Fibroblast of upper back skin (primary cell): ENCODE data around the gene PRKG1.
"Not testable (repeated sequence)": the region's sequence is repeated elsewhere in the genome, so short reads cannot be mapped to it uniquely, and the experiment has no call there.

Experiments
- DNase-seq: peaks from one replicate; pipeline ENCODE4 v3.0.0-alpha.2; 2013

The PRKG1 gene

DNA sequence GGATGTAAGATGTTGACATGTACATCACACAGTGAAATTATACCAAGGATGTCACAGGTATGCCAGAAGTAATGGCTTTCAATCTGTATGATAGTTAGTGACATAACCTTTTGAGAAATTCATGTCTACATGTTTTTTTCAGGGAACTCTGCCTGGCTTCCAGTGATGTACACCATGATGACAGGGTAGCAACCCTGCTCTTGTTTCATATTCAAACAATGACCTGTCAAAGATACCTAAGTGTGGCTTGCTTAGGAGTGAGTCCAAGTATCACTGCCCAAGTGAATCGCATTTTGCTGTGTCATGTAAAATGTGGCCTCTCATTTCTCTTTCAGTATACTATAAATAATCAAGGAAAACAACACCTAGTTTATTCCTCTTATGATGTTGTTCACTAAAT lies 1033.9 kb downstream of the PRKG1 start:
- no peak for DNase-seq

DNA sequence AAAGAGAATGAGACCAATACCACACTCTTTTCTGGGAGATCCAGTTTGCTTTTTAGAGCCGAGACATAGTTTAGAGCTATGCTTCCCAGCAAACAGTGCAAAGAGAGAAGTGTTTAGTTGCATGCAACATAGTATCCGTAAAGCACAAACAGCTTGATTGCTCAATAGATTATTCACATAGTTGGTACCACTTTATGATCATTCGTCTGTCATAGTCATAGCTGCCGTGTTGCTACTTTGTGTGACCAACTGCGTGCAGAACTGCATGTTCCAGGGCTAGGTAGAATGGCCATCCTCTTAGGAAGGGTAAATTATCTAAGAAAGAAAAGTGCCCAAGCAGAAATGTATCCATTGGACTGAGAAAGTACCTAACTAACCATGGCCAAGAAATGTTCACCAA lies 1036.3 kb downstream of the PRKG1 start:
- DNase-seq = no peak

- peak; percentile 34 for DNase-seq
Measured at GRCh38 chr10:52111101-52111891, 1037.0 kb downstream of the PRKG1 start.

DNA sequence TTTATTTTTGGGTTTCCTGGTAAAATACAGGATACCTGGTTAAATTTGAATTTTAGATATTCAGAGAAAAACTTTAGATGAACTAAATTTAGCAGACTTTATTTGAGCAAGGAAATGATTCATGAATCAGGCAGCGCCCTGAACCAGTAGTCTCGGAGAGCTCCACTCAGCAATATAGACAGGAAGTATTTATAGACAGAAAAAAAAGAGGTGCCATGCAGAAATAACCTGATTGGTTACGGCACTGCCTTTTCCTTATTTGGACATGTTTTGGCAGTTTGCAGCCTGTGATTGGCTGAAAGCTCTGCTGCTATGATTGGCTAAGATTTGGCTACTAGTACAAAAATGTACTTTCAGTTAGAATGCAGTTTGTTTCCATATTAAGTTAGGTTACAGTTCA lies 1041.5 kb downstream of the PRKG1 start:
- DNase-seq = peak; percentile 23

- no peak for DNase-seq
Measured at GRCh38 chr10:52119507-52119906, 1045.2 kb downstream of the PRKG1 start.

DNA sequence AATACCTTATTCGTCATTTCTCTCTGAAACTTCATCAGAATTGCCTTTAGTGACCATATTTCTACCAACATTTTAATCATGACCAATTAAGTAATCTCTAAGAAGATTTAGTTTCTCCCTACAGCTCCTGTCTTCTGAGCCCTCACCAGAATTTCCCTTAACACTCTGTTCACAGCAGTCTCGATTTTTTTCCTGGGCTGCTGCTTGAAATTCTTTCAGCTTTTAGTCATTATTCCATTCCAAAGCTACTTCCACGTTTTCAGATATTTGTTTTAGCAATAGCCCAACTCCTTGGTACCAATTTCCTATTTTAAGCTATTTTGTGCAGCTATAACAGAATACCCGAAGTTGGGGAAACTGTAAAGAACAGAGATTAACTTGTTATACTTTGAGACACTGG lies 1047.4 kb downstream of the PRKG1 start:
- DNase-seq = peak; percentile 16

DNA sequence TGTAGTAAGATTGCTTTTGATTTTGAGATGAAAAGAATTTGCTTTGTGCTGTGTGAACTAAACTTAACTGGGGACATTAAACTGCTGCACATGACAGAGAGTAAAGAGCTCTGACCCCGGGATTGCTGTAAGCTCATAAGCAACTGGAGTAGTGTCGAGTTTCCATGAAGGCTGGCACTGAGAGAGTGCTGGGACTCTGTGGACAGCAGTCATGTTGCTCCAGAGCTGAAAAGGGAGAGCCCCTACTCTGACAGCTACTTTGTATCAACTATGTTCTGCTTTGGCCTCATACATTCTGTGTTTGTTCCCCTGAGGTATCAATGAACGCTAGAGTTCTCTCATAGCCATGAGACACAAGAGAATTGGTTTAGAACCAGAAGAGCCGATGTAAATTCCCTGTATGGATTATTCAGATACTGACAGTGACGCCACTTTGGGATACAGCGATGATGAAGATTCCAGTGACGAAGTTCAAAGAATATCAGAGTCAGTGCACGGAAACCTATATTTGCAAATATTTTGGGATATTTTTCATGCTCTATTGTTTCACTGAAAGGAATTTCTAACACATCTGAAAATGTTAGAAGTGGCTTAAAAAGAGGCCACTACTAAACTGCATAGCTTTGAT lies 1053.9 kb downstream of the PRKG1 start:
- DNase-seq = no peak

DNA sequence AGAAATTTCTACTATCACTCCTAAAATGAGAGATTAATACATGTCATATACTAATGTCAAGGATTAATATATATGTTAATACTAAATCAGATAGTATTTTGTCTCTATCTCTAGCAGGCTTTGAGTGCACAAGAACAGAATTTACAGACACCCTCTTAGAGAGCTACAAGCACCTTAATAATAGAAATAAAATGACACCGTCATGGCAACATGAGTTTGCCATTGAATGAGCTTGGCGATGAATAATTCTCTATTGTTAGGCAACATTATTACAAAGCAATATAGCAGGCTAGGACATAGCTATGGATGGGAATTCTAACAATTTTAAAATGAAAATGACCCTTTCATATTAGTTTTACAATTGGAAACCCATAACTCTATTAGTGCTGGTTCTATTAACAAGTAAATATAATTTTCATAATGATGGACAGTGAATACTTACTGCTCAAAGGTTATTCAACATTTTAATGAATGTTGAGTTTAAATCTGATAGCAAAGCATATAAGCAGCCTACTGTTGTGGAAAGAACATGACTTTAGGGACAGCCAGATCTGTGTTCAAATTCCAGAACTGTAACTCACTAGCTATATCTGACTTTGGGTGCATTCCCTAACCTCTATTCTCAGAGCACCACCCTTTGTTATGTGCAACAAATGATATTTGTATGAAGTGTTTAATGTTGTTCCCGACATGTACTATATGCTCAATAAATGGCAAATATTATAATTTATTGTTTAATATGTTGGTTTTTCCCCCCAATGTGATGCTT lies 1055.3 kb downstream of the PRKG1 start:
- DNase-seq = no peak

GRCh38 chr10:52135101-52135500 lies 1060.8 kb downstream of the PRKG1 start:
- no peak for DNase-seq

DNA sequence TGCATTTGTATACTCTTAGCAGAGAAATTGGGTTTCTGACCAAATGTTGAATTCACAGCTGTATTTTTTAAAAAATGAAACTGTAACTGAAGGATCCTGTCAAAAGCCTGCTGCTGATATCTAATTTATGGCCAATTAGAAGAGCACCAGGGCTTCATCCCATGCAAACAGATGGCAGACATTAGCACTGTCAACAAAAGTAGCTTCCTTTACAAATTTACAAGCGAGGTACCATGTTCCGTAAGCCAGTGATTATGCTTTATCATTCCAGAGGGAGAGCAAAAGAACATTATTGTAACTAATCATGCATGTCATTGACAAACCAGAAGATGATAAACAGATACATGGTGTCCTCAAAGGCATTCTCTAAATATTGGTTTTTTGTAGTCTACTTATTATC lies 1062.6 kb downstream of the PRKG1 start:
- DNase-seq = no peak

DNA sequence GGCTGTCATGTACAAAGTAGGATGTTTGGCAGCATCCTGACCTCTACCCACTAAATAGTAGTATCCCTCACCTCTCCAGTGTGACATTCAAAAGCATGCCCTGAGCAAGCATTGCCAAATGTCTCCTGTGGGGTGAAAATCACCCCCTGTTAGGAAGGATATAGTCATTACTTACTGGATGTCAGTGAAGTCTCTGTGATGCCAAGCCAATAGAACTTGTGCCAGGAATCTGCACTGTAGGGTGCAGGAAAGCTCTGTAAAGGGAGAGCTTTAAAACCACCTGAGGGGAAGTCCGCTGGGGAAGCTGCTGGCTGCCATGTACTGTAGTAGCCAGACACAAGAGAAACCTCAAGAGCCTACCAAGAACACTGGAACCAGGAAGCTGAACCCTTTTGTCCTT lies 1069.1 kb downstream of the PRKG1 start:
- DNase-seq = no peak

GRCh38 chr10:52145636-52146035 lies 1071.3 kb downstream of the PRKG1 start:
- DNase-seq = no peak

GRCh38 chr10:52146766-52147165 lies 1072.5 kb downstream of the PRKG1 start:
- peak; percentile 15 for DNase-seq

DNA sequence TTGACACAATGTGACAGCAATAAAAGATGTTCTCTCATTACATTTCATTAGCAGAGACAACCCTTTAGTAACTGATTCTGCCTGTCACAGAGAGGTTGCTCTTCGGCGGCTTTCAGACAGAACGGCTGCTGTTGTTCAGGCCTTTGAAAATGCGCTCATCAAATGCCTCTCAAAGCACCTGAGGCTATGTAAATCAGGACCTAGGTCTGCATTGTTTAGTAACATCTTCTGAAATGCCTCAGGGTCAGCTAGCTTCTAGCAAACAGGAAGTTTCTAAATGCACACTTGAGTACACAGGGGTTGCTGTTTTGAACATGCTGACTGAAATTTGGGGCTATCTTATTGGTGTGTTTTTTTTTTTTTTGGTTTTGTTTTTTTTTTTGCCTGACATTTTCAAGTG lies 1096.5 kb downstream of the PRKG1 start:
- no peak for DNase-seq

GRCh38 chr10:52172581-52172980 lies 1098.3 kb downstream of the PRKG1 start:
- peak; percentile 1 for DNase-seq

- DNase-seq = no peak
Measured at GRCh38 chr10:52185256-52185655, 1111.0 kb downstream of the PRKG1 start.

DNA sequence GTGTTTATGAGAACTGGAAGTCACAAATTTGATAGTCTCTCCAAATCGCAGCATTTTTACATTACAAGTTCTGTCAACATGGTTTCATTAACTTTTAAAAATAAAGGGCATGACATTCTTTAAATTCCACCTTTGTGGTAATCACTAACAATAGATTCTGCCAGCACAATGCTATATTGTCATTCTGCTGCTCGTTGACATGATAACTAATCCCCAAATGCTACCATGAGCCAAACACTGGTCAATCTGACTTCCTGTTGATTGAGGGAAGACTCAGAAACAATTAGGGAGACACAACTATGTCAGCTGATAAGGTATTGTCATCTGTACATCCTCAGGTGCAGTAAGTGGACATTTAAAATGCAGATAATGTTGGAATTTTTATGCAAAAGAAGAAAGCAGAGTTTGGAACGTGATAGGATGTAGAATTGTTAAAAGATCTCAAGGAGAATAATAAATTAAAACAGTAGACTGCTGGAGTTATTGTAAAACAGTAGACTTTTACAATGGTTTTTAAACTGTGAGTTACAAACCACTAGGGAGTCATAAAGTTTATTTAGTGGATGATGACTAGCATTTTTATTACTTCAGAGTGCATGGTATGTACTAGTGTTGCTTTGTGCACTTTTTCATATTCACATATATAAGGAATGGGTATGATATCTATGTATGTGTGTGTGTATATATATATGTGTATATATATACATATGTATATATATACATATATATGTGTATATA lies 1113.4 kb downstream of the PRKG1 start:
- DNase-seq = peak; percentile 13

GRCh38 chr10:52191049-52191448 lies 1116.8 kb downstream of the PRKG1 start:
- DNase-seq = no peak

- DNase-seq = no peak
Measured at GRCh38 chr10:52194191-52194590, 1119.9 kb downstream of the PRKG1 start.

GRCh38 chr10:52194716-52195115 lies 1120.4 kb downstream of the PRKG1 start:
- no peak for DNase-seq

DNA sequence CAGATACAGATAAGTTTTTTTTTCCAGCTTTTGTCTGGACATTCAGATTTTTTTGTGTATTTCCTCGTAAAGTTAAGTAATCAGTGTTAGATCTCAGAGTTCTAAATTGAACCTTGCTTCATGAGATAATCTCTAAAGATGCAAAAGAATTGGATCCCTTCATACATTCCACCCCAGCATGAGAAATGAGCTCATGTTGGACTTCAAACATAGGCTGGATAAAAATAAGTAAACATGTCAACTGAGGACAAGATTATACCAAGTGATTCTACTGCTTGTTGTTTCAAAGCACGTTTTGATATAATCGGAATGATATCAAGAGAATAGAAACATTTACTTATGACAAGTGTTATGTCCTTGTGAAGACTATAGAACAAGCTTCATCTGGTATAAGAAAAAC lies 1122.8 kb downstream of the PRKG1 start:
- DNase-seq = no peak

DNA sequence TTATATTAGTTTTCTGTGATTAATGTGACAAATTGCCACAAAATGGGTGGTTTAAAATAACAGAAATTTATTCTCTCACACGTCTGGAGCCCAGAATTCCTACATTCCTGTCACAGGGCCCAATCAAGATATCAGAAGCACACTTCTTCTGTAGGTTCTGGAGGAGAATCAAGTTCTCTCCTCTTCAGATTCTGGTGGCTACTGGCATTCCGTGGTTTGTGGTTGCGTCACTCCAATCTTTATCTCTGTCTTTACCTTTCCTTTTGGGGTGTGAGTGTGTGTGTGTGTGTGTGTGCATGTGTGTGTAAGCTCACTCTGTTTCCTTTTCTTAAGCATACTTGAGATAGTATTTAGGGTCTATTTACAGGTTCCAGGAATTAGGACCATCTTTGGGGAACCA lies 1124.3 kb downstream of the PRKG1 start:
- DNase-seq = peak; percentile 39

DNA sequence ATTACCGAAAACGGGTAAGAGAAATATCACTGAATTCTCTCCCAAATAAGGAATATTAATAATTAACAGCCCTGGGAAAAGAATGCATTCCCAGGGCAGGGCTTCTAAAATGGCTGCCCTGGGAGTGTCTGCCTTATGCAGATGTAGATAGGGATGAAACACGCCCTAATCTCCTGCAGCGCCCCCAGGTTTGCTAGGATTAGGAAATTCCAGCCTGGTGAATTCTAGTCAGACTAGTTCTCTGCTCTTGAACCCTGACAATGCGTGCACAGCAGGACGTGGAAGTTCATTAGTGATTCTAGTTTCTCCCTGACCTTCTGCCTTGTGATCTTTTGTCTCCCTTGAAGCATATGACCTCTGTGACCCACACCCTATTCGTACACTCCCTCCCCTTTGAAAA lies 1130.6 kb downstream of the PRKG1 start:
- not testable (repeated sequence) for DNase-seq
